GM18526 (cell line): Measurements from ENCODE around the gene PRLH.

Experiments used
- POLR2A ChIP-seq: IDR thresholded peaks from 3 replicates; pipeline ENCODE4 v1.6.1; 2011; ENCODE audit not compliant: insufficient read length; ENCODE audit errors: extremely low read depth

The PRLH gene

GRCh38 chr2:237597196-237598145, 31.1 kb downstream of the PRLH start:
- TF ChIP-seq POLR2A: no peak

- TF ChIP-seq POLR2A: no peak
Observed at GRCh38 chr2:237598468-237599208, 32.3 kb downstream of the PRLH start.

- no peak for TF ChIP-seq POLR2A
Observed at GRCh38 chr2:237599465-237600110, 33.2 kb downstream of the PRLH start.

GRCh38 chr2:237600205-237600846, 34.0 kb downstream of the PRLH start:
- no peak for TF ChIP-seq POLR2A

GRCh38 chr2:237601453-237602116, 35.2 kb downstream of the PRLH start:
- no peak for TF ChIP-seq POLR2A

- no peak for TF ChIP-seq POLR2A
Observed at GRCh38 chr2:237602409-237602808, 36.0 kb downstream of the PRLH start.

- no peak for TF ChIP-seq POLR2A
Observed at GRCh38 chr2:237603049-237603717, 36.8 kb downstream of the PRLH start.

GRCh38 chr2:237603718-237604362, 37.5 kb downstream of the PRLH start:
- TF ChIP-seq POLR2A: no peak

- no peak for TF ChIP-seq POLR2A
Observed at GRCh38 chr2:237604391-237604790, 38.0 kb downstream of the PRLH start.

GRCh38 chr2:237604960-237605359, 38.6 kb downstream of the PRLH start:
- no peak for TF ChIP-seq POLR2A

- no peak for TF ChIP-seq POLR2A
Observed at GRCh38 chr2:237612527-237613357, 46.4 kb downstream of the PRLH start.

GRCh38 chr2:237613679-237614078, 47.3 kb downstream of the PRLH start:
- no peak for TF ChIP-seq POLR2A
